ENCODE results near the gene PLXNB2.
A peak's percentile ranks its signal among the peaks of the same experiment; 100 is the strongest.

The PLXNB2 gene

GRCh38 chr22:50261615-50262459 is 45.6 kb downstream of the PLXNB2 start, which contains the start of gene MAPK12:
Gene MAPK12, minus strand, starts transcription at chr22:50261683. Its CDS starts 174 bp downstream, at chr22:50261509.
- DNase-seq = no peak

- DNase-seq = peak; percentile 46
Observed at GRCh38 chr22:50260801-50261614, 46.4 kb downstream of the PLXNB2 start.

- DNase-seq = no peak
Observed at GRCh38 chr22:50260434-50260800, 47.0 kb downstream of the PLXNB2 start.

- DNase-seq = no peak
Observed at GRCh38 chr22:50259302-50259701, 48.1 kb downstream of the PLXNB2 start.

- DNase-seq = no peak
Observed at GRCh38 chr22:50258361-50259292, 48.8 kb downstream of the PLXNB2 start.

- no peak for DNase-seq
Observed at GRCh38 chr22:50257451-50258360, 49.7 kb downstream of the PLXNB2 start.

GRCh38 chr22:50257041-50257440 is 50.4 kb downstream of the PLXNB2 start:
- no peak for DNase-seq

GRCh38 chr22:50256258-50256862 is 51.1 kb downstream of the PLXNB2 start:
- DNase-seq = no peak

GRCh38 chr22:50255607-50256006 is 51.8 kb downstream of the PLXNB2 start:
- no peak for DNase-seq

- DNase-seq = no peak
Observed at GRCh38 chr22:50255099-50255498, 52.3 kb downstream of the PLXNB2 start.

- no peak for DNase-seq
Observed at GRCh38 chr22:50253941-50254340, 53.5 kb downstream of the PLXNB2 start.

GRCh38 chr22:50253046-50253915 is 54.2 kb downstream of the PLXNB2 start:
- no peak for DNase-seq

GRCh38 chr22:50252082-50253045 is 55.1 kb downstream of the PLXNB2 start:
- DNase-seq = peak; percentile 77

- DNase-seq = no peak
Observed at GRCh38 chr22:50251477-50252081, 55.9 kb downstream of the PLXNB2 start.

- DNase-seq = peak; percentile 83
Observed at GRCh38 chr22:50250555-50251476, 56.6 kb downstream of the PLXNB2 start, which contains the start of gene HDAC10. Gene HDAC10, minus strand, starts transcription at chr22:50251265. Its CDS starts 233 bp downstream, at chr22:50251032.

GRCh38 chr22:50250249-50250554 is 57.2 kb downstream of the PLXNB2 start:
- no peak for DNase-seq

Data from activated naive CD4-positive, alpha-beta T cell treated with anti-CD3 and anti-CD28 coated beads, Interleukin-2, amount 50 U/mL, for 16 hours (primary cell).